Measurements from ENCODE around the gene ERO1B.

Gene ERO1B

GRCh38 chr1:236253918-236254637, 27.7 kb downstream of the ERO1B start:
- no peaks in the 10 kb centered on the region for H3K36me3 ChIP-seq (ENCODE audit: insufficient read depth, insufficient read length, low read length)
- no peaks in the 10 kb centered on the region for H3K27me3 ChIP-seq (ENCODE audit: insufficient read depth, insufficient read length)
- no peaks in the 10 kb centered on the region for H3K4me1 ChIP-seq (ENCODE audit: insufficient read depth, insufficient read length)
- no peak for DNase-seq (ENCODE audit: low read depth, low spot score)
- TF ChIP-seq ZNF274 (IDR thresholded peaks at IDR 0.05; ENCODE audit: low read depth, low read length) = no peak
- no peak for TF ChIP-seq SUZ12 (IDR thresholded peaks at IDR 0.05; ENCODE audit: extremely low read depth, insufficient read depth, insufficient read length)
- no peak for TF ChIP-seq YY1 (IDR thresholded peaks at IDR 0.05; ENCODE audit: insufficient read depth, insufficient read length)
- H3K9ac ChIP-seq (ENCODE audit: insufficient read length, low read depth) = no peak overlapping the region
- no peak overlapping the region for H3K4me3 ChIP-seq (ENCODE audit: insufficient read length, low read depth)
- H3K9me3 ChIP-seq (ENCODE audit: insufficient read depth, low read length) = no peaks in the 10 kb centered on the region

DNA sequence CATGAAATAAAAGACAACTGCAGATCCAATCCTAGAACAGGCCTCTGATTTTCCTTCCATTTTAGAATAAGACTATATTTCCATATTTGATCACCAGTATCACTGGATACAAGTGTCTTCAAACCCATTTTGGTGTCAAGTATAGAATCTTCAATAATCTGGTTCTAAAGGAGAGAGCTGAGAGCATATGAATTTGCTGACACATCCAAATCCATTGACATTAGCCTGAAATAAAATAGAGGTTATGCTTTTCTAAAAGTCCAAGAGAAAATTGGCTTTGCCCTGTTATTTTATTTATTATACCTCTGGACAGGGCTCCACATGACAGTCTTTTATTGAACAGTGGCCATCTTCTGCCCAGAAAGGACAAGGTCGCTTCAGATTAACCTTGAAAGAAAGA, 28.6 kb downstream of the ERO1B start:
- Histone ChIP-seq H3K36me3 (ENCODE audit: insufficient read depth, insufficient read length, low read length) (no peaks in the 10 kb centered on the region), H3K4me1 (ENCODE audit: insufficient read depth, insufficient read length) (no peaks in the 10 kb centered on the region), H3K4me3 (ENCODE audit: insufficient read length, low read depth) (no peak overlapping the region), H3K9ac (ENCODE audit: insufficient read length, low read depth) (no peak overlapping the region), H3K27me3 (ENCODE audit: insufficient read depth, insufficient read length) (no peaks in the 10 kb centered on the region), H3K9me3 (ENCODE audit: insufficient read depth, low read length) (no peaks in the 10 kb centered on the region)
- TF ChIP-seq YY1 (IDR thresholded peaks at IDR 0.05; ENCODE audit: insufficient read depth, insufficient read length) (no peak), ZNF274 (IDR thresholded peaks at IDR 0.05; ENCODE audit: low read depth, low read length) (no peak)
- DNase-seq (ENCODE audit: low read depth, low spot score) = no peak

DNA sequence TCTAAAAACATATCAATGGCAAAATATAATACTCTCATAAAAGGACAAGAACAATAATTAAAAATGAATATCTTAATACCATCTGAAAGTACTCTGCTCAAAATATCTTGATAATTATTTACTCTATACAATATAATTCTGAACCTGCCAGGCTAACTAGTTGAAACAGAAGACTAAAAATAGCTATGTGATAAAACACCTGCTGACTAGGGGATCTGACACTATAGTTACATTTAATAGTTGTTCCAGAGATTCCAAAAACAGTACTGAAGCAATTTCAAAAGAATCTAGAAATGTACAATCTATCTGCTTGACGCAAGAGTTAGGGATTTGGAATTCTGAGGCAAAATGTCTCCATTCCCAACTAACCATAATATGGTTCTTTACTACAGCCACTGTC, 30.2 kb downstream of the ERO1B start:
- no peaks in the 10 kb centered on the region for H3K27me3 ChIP-seq (ENCODE audit: insufficient read depth, insufficient read length)
- H3K36me3 ChIP-seq (ENCODE audit: insufficient read depth, insufficient read length, low read length) = no peaks in the 10 kb centered on the region
- no peak for TF ChIP-seq YY1 (IDR thresholded peaks at IDR 0.05; ENCODE audit: insufficient read depth, insufficient read length)
- TF ChIP-seq SUZ12 (IDR thresholded peaks at IDR 0.05; ENCODE audit: extremely low read depth, insufficient read depth, insufficient read length) = no peak
- TF ChIP-seq ZNF274 (IDR thresholded peaks at IDR 0.05; ENCODE audit: low read depth, low read length) = no peak
- H3K4me1 ChIP-seq (ENCODE audit: insufficient read depth, insufficient read length) = no peaks in the 10 kb centered on the region
- no peak overlapping the region for H3K4me3 ChIP-seq (ENCODE audit: insufficient read length, low read depth)
- DNase-seq (ENCODE audit: low read depth, low spot score) = no peak
- no peak overlapping the region for H3K9ac ChIP-seq (ENCODE audit: insufficient read length, low read depth)
- no peaks in the 10 kb centered on the region for H3K9me3 ChIP-seq (ENCODE audit: insufficient read depth, low read length)

- no peaks in the 10 kb centered on the region for H3K4me1 ChIP-seq (ENCODE audit: insufficient read depth, insufficient read length)
- no peak overlapping the region for H3K4me3 ChIP-seq (ENCODE audit: insufficient read length, low read depth)
- no peak overlapping the region for H3K9ac ChIP-seq (ENCODE audit: insufficient read length, low read depth)
- no peaks in the 10 kb centered on the region for H3K36me3 ChIP-seq (ENCODE audit: insufficient read depth, insufficient read length, low read length)
- DNase-seq (ENCODE audit: low read depth, low spot score) = no peak
- H3K27me3 ChIP-seq (ENCODE audit: insufficient read depth, insufficient read length) = no peaks in the 10 kb centered on the region
- no peaks in the 10 kb centered on the region for H3K9me3 ChIP-seq (ENCODE audit: insufficient read depth, low read length)
- TF ChIP-seq SUZ12 (IDR thresholded peaks at IDR 0.05; ENCODE audit: extremely low read depth, insufficient read depth, insufficient read length) (no peak), ZNF274 (IDR thresholded peaks at IDR 0.05; ENCODE audit: low read depth, low read length) (no peak), YY1 (IDR thresholded peaks at IDR 0.05; ENCODE audit: insufficient read depth, insufficient read length) (no peak)
These were observed 34.5 kb downstream of the ERO1B start for GRCh38 chr1:236247286-236247685.

- H3K36me3 ChIP-seq (ENCODE audit: insufficient read depth, insufficient read length, low read length) = no peaks in the 10 kb centered on the region
- no peak for DNase-seq (ENCODE audit: low read depth, low spot score)
- H3K27me3 ChIP-seq (ENCODE audit: insufficient read depth, insufficient read length) = no peaks in the 10 kb centered on the region
- no peaks in the 10 kb centered on the region for H3K4me1 ChIP-seq (ENCODE audit: insufficient read depth, insufficient read length)
- no peak overlapping the region for H3K9ac ChIP-seq (ENCODE audit: insufficient read length, low read depth)
- H3K9me3 ChIP-seq (ENCODE audit: insufficient read depth, low read length) = no peaks in the 10 kb centered on the region
- H3K4me3 ChIP-seq (ENCODE audit: insufficient read length, low read depth) = no peak overlapping the region
- TF ChIP-seq SUZ12 (IDR thresholded peaks at IDR 0.05; ENCODE audit: extremely low read depth, insufficient read depth, insufficient read length) = no peak
- TF ChIP-seq YY1 (IDR thresholded peaks at IDR 0.05; ENCODE audit: insufficient read depth, insufficient read length) = no peak
- TF ChIP-seq ZNF274 (IDR thresholded peaks at IDR 0.05; ENCODE audit: low read depth, low read length) = no peak
These were observed 39.2 kb downstream of the ERO1B start for GRCh38 chr1:236242568-236242967.

DNA sequence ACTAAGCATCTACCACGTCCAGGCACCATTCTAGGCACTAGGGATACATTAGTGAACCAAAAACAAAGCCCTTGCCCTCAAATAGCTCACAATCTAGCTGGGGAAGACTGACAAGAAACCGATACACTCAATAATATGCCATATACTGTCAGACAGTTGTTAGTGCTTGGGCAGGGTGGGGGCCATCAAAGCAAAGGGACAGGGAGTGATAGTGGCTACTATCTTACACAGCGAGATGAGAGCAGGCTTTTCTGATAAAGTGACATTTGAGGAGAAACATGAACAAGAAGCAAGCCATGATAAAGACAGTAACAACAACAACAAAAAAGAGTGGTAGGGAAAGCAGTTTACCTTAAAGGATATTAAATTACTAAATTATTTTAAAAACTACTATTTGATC, 41.1 kb downstream of the ERO1B start:
- no peaks in the 10 kb centered on the region for H3K36me3 ChIP-seq (ENCODE audit: insufficient read depth, insufficient read length, low read length)
- TF ChIP-seq ZNF274 (IDR thresholded peaks at IDR 0.05; ENCODE audit: low read depth, low read length) (no peak), SUZ12 (IDR thresholded peaks at IDR 0.05; ENCODE audit: extremely low read depth, insufficient read depth, insufficient read length) (no peak), YY1 (IDR thresholded peaks at IDR 0.05; ENCODE audit: insufficient read depth, insufficient read length) (no peak)
- DNase-seq (ENCODE audit: low read depth, low spot score) = no peak
- no peaks in the 10 kb centered on the region for H3K27me3 ChIP-seq (ENCODE audit: insufficient read depth, insufficient read length)
- no peak overlapping the region for H3K4me3 ChIP-seq (ENCODE audit: insufficient read length, low read depth)
- H3K9ac ChIP-seq (ENCODE audit: insufficient read length, low read depth) = no peak overlapping the region
- no peaks in the 10 kb centered on the region for H3K4me1 ChIP-seq (ENCODE audit: insufficient read depth, insufficient read length)
- no peaks in the 10 kb centered on the region for H3K9me3 ChIP-seq (ENCODE audit: insufficient read depth, low read length)

DNA sequence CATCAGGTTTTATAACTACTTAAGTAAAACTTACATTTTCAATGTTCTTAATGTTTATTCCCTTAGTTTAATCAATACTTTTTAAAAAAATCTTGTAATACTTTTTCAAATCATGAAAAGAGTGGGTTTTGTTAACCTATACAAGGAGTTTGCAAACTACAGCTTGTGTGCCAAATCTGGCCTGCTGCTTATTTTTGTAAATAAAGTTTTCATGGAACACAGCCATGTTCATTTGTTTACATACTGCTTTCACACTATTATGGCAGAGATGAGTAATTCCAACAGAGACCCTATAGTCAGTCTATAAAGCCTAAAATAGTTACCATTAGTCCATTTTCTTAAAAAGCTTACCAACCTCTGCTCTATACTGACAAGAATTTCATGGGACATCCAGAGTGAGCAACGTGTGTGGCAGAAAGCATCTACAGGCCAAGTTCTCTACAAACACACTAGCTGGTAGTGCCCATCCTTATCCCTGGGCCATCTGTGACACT, 42.6 kb downstream of the ERO1B start:
- TF ChIP-seq YY1 (IDR thresholded peaks at IDR 0.05; ENCODE audit: insufficient read depth, insufficient read length) (no peak), ZNF274 (IDR thresholded peaks at IDR 0.05; ENCODE audit: low read depth, low read length) (no peak), SUZ12 (IDR thresholded peaks at IDR 0.05; ENCODE audit: extremely low read depth, insufficient read depth, insufficient read length) (no peak)
- Histone ChIP-seq H3K4me1 (ENCODE audit: insufficient read depth, insufficient read length) (no peaks in the 10 kb centered on the region), H3K36me3 (ENCODE audit: insufficient read depth, insufficient read length, low read length) (no peaks in the 10 kb centered on the region), H3K27me3 (ENCODE audit: insufficient read depth, insufficient read length) (no peaks in the 10 kb centered on the region), H3K9ac (ENCODE audit: insufficient read length, low read depth) (no peak overlapping the region), H3K9me3 (ENCODE audit: insufficient read depth, low read length) (no peaks in the 10 kb centered on the region), H3K4me3 (ENCODE audit: insufficient read length, low read depth) (no peak overlapping the region)
- DNase-seq (ENCODE audit: low read depth, low spot score) = no peak

Data from NT2/D1 (cell line).